Measurements from ENCODE around the gene CPAMD8. TPM values are rescaled to one million over a fixed set of nuclear protein-coding genes. Genes with fewer than 3 reads are reported as not detected.

The CPAMD8 gene
- total RNA-seq, 1 experiment from 2014 or later, result 0.20 TPM

DNA sequence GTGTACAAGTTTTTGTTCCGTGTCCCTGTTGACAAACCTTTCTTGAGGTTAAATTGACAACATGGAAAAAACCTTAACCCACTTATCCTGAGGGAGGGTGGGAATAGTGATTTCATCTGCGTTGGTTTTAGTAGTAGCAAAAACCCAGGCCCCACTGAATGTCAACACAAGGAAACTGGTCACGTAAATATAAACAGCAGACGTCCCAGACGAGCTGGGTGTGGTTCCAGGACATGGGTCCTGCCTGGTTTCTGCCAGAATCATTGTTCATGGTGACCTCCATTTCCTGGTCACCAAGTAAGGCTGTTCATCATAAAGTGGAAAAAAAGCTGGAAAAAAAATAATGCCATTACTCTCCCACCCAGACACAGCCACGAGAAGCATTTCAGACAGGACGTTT is 154.7 kb downstream of the CPAMD8 start:
- H2AFZ ChIP-seq (ENCODE audit: low read depth, low read length, poor library complexity, severe bottlenecking), result no peak overlapping the region
- no peak overlapping the region for H3K4me3 ChIP-seq (replicated peaks in 1 of 2; ENCODE audit: low read depth in 1 of 2, low read length in 2 of 2)
- H3K27me3 ChIP-seq (ENCODE audit: insufficient read depth, low read length), result no peaks in the 10 kb centered on the region
- no peak for TF ChIP-seq CEBPB (IDR thresholded peaks at IDR 0.05; ENCODE audit: low read depth)
- no peak for TF ChIP-seq EGR1 (IDR thresholded peaks at IDR 0.05; ENCODE audit: low read depth)
- TF ChIP-seq, protein P1, sequence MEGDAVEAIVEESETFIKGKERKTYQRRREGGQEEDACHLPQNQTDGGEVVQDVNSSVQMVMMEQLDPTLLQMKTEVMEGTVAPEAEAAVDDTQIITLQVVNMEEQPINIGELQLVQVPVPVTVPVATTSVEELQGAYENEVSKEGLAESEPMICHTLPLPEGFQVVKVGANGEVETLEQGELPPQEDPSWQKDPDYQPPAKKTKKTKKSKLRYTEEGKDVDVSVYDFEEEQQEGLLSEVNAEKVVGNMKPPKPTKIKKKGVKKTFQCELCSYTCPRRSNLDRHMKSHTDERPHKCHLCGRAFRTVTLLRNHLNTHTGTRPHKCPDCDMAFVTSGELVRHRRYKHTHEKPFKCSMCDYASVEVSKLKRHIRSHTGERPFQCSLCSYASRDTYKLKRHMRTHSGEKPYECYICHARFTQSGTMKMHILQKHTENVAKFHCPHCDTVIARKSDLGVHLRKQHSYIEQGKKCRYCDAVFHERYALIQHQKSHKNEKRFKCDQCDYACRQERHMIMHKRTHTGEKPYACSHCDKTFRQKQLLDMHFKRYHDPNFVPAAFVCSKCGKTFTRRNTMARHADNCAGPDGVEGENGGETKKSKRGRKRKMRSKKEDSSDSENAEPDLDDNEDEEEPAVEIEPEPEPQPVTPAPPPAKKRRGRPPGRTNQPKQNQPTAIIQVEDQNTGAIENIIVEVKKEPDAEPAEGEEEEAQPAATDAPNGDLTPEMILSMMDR (IDR thresholded peaks at IDR 0.05 in 2 of 3, conservative IDR thresholded peaks at IDR 0.05 in 1 of 3; ENCODE audit: borderline replicate concordance in 1 of 3, insufficient read depth in 1 of 3, low read depth in 2 of 3, low read length in 2 of 3), result no peak
- TF ChIP-seq, protein P2, sequence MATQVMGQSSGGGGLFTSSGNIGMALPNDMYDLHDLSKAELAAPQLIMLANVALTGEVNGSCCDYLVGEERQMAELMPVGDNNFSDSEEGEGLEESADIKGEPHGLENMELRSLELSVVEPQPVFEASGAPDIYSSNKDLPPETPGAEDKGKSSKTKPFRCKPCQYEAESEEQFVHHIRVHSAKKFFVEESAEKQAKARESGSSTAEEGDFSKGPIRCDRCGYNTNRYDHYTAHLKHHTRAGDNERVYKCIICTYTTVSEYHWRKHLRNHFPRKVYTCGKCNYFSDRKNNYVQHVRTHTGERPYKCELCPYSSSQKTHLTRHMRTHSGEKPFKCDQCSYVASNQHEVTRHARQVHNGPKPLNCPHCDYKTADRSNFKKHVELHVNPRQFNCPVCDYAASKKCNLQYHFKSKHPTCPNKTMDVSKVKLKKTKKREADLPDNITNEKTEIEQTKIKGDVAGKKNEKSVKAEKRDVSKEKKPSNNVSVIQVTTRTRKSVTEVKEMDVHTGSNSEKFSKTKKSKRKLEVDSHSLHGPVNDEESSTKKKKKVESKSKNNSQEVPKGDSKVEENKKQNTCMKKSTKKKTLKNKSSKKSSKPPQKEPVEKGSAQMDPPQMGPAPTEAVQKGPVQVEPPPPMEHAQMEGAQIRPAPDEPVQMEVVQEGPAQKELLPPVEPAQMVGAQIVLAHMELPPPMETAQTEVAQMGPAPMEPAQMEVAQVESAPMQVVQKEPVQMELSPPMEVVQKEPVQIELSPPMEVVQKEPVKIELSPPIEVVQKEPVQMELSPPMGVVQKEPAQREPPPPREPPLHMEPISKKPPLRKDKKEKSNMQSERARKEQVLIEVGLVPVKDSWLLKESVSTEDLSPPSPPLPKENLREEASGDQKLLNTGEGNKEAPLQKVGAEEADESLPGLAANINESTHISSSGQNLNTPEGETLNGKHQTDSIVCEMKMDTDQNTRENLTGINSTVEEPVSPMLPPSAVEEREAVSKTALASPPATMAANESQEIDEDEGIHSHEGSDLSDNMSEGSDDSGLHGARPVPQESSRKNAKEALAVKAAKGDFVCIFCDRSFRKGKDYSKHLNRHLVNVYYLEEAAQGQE (IDR thresholded peaks at IDR 0.05; ENCODE audit: low read depth), result no peak
- TF ChIP-seq SP1 (IDR thresholded peaks at IDR 0.05; ENCODE audit: low read depth), result no peak
- no peak for TF ChIP-seq EZH2phosphoT487 (IDR thresholded peaks at IDR 0.05; ENCODE audit: borderline replicate concordance)
- TF ChIP-seq, protein P3, sequence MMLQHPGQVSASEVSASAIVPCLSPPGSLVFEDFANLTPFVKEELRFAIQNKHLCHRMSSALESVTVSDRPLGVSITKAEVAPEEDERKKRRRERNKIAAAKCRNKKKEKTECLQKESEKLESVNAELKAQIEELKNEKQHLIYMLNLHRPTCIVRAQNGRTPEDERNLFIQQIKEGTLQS (IDR thresholded peaks at IDR 0.05), result no peak
- no peak for TF ChIP-seq SRF (IDR thresholded peaks at IDR 0.05; ENCODE audit: low read depth)
- no peak for TF ChIP-seq SIN3A (IDR thresholded peaks at IDR 0.05; ENCODE audit: low read depth)
- TF ChIP-seq POLR2AphosphoS5 (IDR thresholded peaks at IDR 0.05; ENCODE audit: low read depth, low read length), result no peak
- no peak for TF ChIP-seq FOSL1 (IDR thresholded peaks at IDR 0.05; ENCODE audit: low read depth)
- no peak for TF ChIP-seq ELF1 (IDR thresholded peaks at IDR 0.05; ENCODE audit: borderline replicate concordance, low read depth)
- H3K9me3 ChIP-seq (ENCODE audit: control insufficient read depth in 1 of 2, insufficient read depth in 1 of 2, low read depth in 1 of 2, low read length in 2 of 2), result no peaks in the 10 kb centered on the region
- ATAC-seq (no peak), DNase-seq (ENCODE audit: low read depth, low spot score) (no peak)
- no peaks in the 10 kb centered on the region for H4K20me1 ChIP-seq (ENCODE audit: insufficient read depth)
- H3K9ac ChIP-seq (ENCODE audit: low read length), result no peak overlapping the region
- CTCF ChIA-PET, result no interaction called here
- no peak overlapping the region for H3K27ac ChIP-seq (ENCODE audit: low read depth, low read length)
- peaks cover 11 to 24% of the 10 kb centered on the region in 2 experiments; a peak in 3 of 4 replicates for H3K36me3 ChIP-seq (ENCODE audit: control insufficient read depth in 1 of 2, insufficient read depth in 2 of 2, low read length in 2 of 2)
- no TSS peak for BruUV-seq (replicated peaks)
- peaks cover 19% of the 10 kb centered on the region for H3K79me2 ChIP-seq (ENCODE audit: insufficient read depth, low read length)
- RAD21 ChIA-PET (ENCODE audit: low non-redundant PET in 1 of 2, low total read pairs in 2 of 2, uncharacterized antibody in 2 of 2, unreplicated experiment in 2 of 2), result no interaction called here
- intact Hi-C loops (cut with micrococcal nuclease), result loop anchor here (1.0 kb wide), 1 partner anchor 48 kb away; no protein-coding TSS in a partner anchor
- H3K4me1 ChIP-seq (ENCODE audit: control insufficient read depth in 1 of 2, insufficient read depth in 2 of 2, low read length in 2 of 2), result no peaks in the 10 kb centered on the region
- no peaks in the 10 kb centered on the region for H3K9me2 ChIP-seq (ENCODE audit: insufficient read depth)
- POLR2A ChIA-PET, result no interaction called here
- no peak overlapping the region for H3K4me2 ChIP-seq (ENCODE audit: low read length)
